ENCODE measurements around the gene TMCC3.
"Not testable (repeated sequence)": the region's sequence is repeated elsewhere in the genome, so short reads cannot be mapped to it uniquely, and the experiment has no call there.

The TMCC3 gene

GRCh38 chr12:94560431-94561221, 89.7 kb downstream of the TMCC3 start:
- DNase-seq = peak; percentile 33

GRCh38 chr12:94558612-94559011, 91.7 kb downstream of the TMCC3 start:
- DNase-seq = no peak

GRCh38 chr12:94557746-94558295, 92.5 kb downstream of the TMCC3 start:
- no peak for DNase-seq

GRCh38 chr12:94555687-94556086, 94.7 kb downstream of the TMCC3 start:
- DNase-seq = no peak

GRCh38 chr12:94553875-94554274, 96.5 kb downstream of the TMCC3 start:
- DNase-seq = no peak

GRCh38 chr12:94553130-94553519, 97.2 kb downstream of the TMCC3 start:
- peak; percentile 77 for DNase-seq

GRCh38 chr12:94551810-94552209, 98.5 kb downstream of the TMCC3 start:
- no peak for DNase-seq

DNA sequence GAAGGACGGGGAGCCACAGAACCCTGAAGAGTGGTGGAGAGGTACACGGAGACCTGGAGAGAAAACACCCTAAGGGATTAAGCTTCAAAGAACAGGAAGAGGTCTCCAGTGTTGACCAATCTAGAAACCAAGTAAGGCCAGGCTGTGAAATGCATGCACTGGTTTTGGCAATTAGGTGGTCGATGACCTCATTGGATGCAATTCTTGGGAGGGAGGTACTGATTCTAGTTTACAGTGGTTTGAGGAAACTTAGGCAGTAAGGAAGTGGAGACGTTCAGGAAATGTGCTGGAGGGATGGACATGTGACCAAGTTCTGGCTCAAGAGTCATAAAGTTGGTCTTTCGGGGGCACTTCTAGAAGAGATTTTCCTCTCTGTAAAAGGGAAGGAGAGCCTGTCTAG, 99.4 kb downstream of the TMCC3 start:
- no peak for DNase-seq

DNA sequence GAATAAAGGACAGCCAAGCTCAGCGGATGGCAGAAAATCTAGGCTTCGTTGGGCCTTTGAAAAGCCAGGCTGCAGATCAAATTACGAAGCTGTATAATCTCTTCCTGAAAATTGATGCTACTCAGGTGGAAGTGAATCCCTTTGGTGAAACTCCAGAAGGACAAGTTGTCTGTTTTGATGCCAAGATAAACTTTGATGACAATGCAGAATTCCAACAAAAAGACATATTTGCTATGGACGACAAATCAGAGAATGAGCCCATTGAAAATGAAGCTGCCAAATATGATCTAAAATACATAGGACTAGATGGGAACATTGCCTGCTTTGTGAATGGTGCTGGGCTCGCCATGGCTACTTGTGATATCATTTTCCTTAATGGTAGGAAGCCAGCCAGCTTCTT, 101.5 kb downstream of the TMCC3 start:
- not testable (repeated sequence) for DNase-seq

DNA sequence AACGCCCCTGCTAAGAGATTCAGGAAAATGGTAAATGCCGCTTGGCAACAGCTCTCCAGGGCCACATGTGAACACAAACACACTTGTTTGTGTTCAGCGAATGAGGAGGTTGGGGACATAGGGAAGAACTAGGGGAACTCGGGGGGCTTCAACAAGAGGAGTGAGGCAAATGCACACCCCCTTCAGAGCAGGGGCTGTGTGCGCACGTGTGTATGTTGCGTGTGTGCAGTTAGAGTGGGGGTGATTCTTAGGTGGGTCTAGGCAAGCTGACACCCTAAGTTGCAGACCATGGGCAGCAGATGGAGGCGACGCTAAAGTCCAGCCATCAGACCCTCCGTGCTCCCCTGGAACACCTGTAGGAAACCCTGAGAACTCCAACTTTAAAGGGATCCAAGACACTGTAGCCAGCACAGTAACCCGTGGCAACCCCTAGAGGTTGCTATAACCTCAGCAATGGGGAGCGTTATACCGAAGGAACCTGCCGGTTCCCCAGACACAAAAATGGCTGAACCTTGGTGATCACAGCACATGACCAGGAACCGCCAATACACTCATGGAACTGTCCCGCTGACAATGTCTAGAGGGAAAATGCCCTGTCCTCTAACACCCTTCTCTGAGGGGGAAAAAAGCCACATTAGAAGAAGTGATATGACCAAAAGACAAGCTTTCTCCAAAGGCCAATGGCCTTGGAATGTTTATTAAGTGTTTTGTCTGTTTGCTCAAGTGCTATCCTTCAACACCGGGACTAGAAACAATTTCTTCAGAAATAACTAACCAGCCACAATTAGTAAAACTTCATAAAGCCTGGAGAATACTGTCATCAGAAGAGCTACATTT, 104.2 kb downstream of the TMCC3 start:
- DNase-seq = peak; percentile 68

GRCh38 chr12:94544355-94544754, 106.0 kb downstream of the TMCC3 start:
- no peak for DNase-seq

DNA sequence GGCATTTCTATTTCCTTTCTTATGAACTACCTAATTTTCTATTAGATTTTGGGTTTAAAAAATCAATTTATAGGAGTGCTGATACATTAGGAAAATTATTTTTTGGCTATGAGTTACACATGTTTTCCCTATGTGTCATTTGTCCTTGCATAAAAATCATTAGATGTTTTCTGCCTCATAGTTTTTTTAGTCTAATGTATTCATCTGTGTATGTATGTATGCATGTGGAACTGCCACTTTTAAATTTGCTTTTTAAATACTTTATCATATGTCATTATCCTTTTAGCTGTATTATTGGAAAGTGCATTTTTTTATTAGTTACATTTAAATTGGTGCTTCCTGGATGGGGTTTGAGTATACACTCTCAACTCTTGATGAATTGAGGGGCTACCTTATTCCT, 112.0 kb downstream of the TMCC3 start:
- no peak for DNase-seq

DNA sequence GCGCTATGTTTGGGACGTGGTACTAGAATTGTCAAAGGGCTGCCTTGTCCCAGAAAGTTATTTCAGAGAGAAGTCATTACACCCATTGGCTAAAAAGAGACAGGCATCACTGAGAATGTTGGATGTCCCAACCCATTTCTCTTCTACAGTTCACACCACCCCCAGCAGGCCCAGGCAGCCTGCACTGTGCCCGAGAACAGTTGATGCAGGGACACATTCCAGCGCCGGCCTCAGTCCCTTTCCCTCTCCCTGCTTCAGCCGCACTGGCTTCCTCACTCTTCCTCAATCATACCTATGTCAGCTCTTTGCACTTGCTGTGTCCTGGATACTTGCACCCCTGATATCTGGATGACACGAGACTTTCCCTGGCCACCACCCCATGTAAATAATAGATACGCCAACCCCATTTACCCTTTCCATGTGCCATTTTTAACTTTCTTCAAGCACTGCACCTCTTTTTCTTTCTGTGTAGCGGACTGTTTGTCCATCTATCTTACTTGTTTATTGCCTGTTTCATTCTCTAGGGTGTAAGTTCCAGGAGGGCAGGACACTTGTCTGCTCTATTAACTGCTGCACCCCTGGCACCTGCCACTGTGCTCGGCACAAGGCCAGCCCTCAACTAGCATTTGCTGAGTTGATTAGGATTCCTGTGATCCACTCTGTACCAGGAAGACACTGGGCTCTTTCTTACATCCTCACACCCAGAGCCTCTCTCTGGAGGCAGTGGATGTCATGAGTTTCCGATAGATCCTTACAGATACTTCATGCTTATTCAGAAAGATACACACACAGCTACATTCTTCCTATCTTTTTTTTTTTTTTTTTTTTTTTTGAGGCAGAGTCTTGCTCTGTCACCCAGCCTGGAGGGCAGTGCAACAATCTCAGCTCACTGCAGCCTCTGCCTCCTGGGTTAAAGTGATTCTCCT, 114.1 kb downstream of the TMCC3 start:
- DNase-seq = no peak

- DNase-seq = no peak
Measured at GRCh38 chr12:94535510-94535921, 114.8 kb downstream of the TMCC3 start.

GRCh38 chr12:94534774-94535509, 115.4 kb downstream of the TMCC3 start:
- DNase-seq = no peak

GRCh38 chr12:94534278-94534677, 116.1 kb downstream of the TMCC3 start:
- DNase-seq = no peak

- DNase-seq = peak; percentile 68
Measured at GRCh38 chr12:94532490-94533422, 117.6 kb downstream of the TMCC3 start.

GRCh38 chr12:94531196-94531720, 119.1 kb downstream of the TMCC3 start:
- no peak for DNase-seq

DNA sequence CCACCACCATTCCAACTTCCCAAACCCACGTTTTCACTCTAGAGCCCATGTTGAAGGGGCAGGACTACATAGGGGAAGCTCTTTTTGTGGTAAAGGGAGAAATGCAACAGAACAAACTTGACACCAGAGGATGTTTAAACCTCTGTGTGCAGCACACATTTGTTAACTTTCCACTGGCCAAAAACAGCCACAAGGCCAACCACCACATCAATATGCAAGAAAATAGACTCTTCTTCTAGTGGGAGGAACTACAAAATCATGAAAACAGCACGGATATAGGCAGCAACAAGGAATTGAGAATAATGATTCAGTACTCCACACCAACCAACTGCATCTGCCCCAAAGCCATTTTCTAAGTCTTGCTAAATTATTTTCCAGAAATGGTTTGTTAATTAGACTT, 124.4 kb downstream of the TMCC3 start:
- DNase-seq = no peak
